VCaP (cell line): Measurements from ENCODE around the gene QKI.

Experiments
- H3K27ac ChIP-seq: fragments of 450-650 bp; 2 replicates; pipeline ENCODE4 v1.5.1; 2017
- TF ChIP-seq, protein P1 (sequence below): fragments of 450-650 bp; conservative IDR thresholded peaks from 2 replicates; pipeline ENCODE4 v1.5.1; 2017; ENCODE audit warnings: mild to moderate bottlenecking, moderate library complexity

The QKI gene

DNA sequence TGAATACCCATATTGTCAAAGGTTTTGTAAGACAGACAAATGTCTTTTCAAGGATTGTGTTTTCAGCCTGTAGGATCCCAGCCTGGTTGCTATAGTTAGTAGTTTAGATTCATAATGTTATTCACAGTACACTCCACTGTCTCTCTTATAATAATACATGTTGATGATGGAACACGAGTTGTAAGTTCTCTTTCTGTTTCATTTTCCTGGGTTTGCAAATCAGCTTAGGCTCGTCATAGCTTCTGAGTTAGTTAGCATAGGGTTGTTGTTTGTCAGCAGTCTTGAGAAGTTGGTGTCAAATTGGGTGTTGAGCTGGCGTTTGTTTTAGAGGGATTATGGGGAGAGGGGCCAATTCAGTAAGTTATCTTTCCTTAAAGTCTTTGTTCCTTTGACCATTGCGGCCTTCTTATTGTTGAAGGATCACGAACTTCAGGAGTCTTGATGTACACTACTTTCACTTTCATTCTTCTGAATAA is 45.8 kb downstream of the QKI start:
- no peak overlapping the region for H3K27ac ChIP-seq
- TF ChIP-seq, protein P1, sequence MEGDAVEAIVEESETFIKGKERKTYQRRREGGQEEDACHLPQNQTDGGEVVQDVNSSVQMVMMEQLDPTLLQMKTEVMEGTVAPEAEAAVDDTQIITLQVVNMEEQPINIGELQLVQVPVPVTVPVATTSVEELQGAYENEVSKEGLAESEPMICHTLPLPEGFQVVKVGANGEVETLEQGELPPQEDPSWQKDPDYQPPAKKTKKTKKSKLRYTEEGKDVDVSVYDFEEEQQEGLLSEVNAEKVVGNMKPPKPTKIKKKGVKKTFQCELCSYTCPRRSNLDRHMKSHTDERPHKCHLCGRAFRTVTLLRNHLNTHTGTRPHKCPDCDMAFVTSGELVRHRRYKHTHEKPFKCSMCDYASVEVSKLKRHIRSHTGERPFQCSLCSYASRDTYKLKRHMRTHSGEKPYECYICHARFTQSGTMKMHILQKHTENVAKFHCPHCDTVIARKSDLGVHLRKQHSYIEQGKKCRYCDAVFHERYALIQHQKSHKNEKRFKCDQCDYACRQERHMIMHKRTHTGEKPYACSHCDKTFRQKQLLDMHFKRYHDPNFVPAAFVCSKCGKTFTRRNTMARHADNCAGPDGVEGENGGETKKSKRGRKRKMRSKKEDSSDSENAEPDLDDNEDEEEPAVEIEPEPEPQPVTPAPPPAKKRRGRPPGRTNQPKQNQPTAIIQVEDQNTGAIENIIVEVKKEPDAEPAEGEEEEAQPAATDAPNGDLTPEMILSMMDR, result no peak

DNA sequence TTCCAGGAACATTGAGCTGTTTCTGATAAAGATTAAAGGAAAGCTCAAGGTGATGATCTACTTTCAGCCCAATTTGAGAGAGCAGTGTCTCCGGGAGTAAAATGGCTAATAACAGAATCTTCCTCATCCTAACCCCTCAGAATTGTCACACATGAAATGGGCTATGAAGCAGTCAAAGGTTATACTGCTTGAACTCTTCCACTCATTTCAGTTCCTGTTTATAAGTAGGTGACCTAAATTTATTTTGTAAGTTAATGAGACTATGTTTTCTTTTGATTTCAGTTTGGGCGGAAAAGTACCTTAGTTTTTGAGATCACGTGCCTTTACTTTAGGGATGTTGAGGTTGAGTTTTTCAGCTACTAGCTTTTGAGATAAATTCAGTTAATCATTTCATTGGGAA is 47.2 kb downstream of the QKI start:
- H3K27ac ChIP-seq, result no peak overlapping the region
- TF ChIP-seq, protein P1, result no peak

DNA sequence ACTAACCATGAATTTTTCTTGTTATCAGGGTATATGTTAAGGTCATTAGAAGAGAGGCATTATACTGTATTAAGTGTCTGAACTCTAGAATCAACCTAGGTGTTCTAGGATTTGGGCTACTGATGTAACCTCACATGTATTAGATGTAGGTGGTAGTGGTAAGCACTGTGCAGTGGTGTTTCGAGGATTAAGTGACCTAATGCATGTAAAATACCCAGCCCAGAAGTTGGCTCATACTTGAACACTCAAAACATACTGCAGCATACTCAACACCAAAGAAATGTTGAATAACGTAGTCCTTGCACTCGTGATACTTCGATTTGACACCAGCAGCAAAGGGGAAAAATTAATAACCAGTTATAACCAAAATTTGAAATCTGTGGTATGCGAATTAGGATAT is 48.7 kb downstream of the QKI start:
- TF ChIP-seq, protein P1, result no peak
- no peak overlapping the region for H3K27ac ChIP-seq

DNA sequence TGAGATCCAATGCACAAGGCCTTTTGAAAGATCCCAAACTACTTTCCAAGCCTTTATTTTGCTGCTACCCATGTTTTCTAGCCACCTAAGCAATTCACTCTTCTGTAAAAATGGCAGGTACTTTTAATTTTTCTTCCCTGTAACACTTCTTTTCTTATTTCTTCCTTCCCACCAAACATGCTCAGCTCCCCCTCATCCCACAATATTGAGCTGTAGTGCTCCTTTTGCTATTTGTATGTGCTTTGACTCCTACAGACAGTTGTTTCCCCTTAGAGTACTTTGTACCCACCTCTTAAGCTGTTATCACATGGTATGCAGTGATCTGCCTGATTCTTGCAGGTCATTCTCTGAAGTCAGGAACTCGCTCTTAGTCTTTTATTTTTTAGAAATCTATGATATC is 49.3 kb downstream of the QKI start:
- H3K27ac ChIP-seq, result no peak overlapping the region

DNA sequence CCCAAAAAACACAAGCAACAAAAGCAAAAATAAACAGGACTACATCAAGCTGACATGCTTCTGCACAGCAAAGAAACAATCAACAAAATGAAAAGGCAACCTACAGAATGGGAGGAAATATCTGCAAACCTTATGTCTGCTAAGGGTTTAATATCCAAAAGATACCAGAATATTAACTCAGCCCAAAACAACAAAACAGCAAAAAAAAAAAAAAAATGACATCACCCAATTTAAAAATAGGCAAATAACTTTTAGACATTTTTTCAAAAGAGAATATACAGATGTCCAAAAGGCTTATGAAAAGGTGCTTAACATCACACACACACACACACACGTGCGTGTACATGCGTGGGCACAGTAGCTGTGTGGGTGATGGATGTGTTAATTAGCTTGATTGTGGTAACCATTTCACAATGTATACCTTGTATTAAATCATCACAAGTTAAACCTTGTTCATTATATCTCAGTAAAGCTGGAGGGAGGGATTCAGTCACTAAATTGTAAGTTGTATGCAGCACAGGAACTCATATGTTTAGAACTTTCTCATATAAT is 52.4 kb downstream of the QKI start:
- H3K27ac ChIP-seq, result no peak overlapping the region
- TF ChIP-seq, protein P1, result no peak

More for the DNA sequence above, 49.3 kb downstream of the QKI start:
- TF ChIP-seq, protein P1, result no peak

DNA sequence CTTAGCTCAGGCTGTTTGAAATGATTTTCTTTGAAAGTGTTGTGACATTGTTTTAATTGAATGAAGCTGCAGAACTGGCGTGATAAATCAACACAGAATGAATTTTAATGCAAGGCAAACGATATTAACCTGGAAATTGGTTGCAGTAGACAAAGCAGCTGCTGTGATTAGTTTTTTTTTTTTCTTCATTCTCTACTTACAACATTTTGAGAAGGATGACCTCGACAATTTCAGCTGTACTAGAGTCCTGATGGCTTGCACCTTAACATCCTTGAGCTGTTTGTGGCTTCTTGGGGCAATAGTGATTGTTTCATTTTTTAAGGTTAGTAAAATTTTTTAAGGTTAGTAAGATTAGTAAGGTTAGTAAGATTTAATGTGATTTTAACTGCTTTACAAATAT is 54.2 kb downstream of the QKI start:
- TF ChIP-seq, protein P1, result no peak
- no peak overlapping the region for H3K27ac ChIP-seq

DNA sequence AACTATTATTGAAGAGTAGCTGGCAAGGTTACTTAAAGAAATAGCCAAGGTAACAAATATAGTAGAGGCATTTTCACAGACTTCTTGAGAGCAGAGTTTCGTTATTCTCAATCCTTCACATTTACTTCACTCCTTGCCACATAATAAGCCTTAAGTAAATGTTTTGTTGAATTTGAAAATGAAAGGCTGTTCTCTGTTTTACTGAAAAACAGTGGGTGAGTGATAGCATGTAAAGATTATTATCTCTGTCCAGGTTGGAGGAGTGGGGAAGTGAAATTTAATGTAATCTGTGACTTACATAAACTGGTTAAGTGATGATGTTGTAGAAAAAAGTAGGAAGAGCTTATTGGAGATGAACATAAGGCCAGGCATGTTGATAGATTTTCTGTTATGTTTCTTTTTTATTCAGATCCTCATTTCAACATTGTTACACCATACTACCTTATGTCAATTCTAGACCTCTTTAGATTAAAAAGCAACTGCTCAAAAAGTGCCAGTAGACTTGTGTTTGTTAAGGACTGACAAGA is 55.0 kb downstream of the QKI start:
- H3K27ac ChIP-seq, result no peak overlapping the region
- TF ChIP-seq, protein P1, result no peak
